SK-N-SH (cell line): ENCODE results near the gene UCK2. TPM values are rescaled to one million over a fixed set of nuclear protein-coding genes. Genes with fewer than 3 reads are reported as not detected.

Experiments
- CTCF ChIA-PET: fragments of 300-600, 350-600 bp; formaldehyde crosslinking; extraction: SDS; loops from one replicate; lab custom pipeline; 2021; lab: Yijun Ruan, JAX
- POLR2A ChIA-PET: fragments of 350-600 bp; sonication (Branson Sonifier 250); formaldehyde crosslinking; extraction: SDS; loops from one replicate; lab custom pipeline; 2020; ENCODE audit warnings: antibody characterized with exemption, inconsistent platforms; lab: Yijun Ruan, JAX
- DNase-seq: peaks from one replicate; pipeline ENCODE4 v3.0.0; 2012
- H2AFZ ChIP-seq: fragments of 200-600 bp; sonication (generic); 2 replicates; pipeline ENCODE4 v1.8.1; 2016; ENCODE audit warnings: antibody characterized with exemption, mild to moderate bottlenecking, low read depth
- H3F3A ChIP-seq: fragments of 200-600 bp; sonication (generic); replicated peaks from 2 replicates; pipeline ENCODE3; 2016; ENCODE audit warnings: antibody characterized with exemption, mild to moderate bottlenecking; ENCODE audit not compliant: insufficient read depth
- H3K27ac ChIP-seq, 2 experiments: fragments of 200-500 bp in 1 of 2; fragments of 200-600 bp in 1 of 2; sonication (Bioruptor generic) in 1 of 2; sonication (generic), shearing (Covaris generic) in 1 of 2; 2 replicates each; pipeline versions ENCODE4 v1.5.1 to v1.6.1; 2014 to 2016; ENCODE audit warnings: low read depth in 2 of 2, inconsistent platforms in 1 of 2, low read length in 1 of 2, mild to moderate bottlenecking in 1 of 2, mixed read lengths in 1 of 2
- H3K27me3 ChIP-seq: fragments of 200-600 bp; sonication (generic), shearing (Covaris generic); 2 replicates; pipeline ENCODE4 v1.6.1; 2016; ENCODE audit warnings: mixed run types; ENCODE audit not compliant: insufficient read depth
- H3K36me3 ChIP-seq, 2 experiments: fragments of 200-500 bp in 1 of 2; fragments of 200-600 bp in 1 of 2; sonication (Bioruptor generic) in 1 of 2; sonication (generic) in 1 of 2; replicated peaks in 1 of 2; 2 replicates each; pipeline versions ENCODE3 to v1.5.1; 2014 to 2016; ENCODE audit warnings: low read length in 1 of 2, mild to moderate bottlenecking in 1 of 2; ENCODE audit not compliant: insufficient read depth in 2 of 2, control insufficient read depth in 1 of 2
- H3K4me1 ChIP-seq, 2 experiments: fragments of 200-500 bp in 1 of 2; fragments of 200-600 bp in 1 of 2; sonication (Bioruptor generic) in 1 of 2; sonication (generic), shearing (Covaris generic) in 1 of 2; 2 replicates each; pipeline versions ENCODE4 v1.5.1 to v1.6.1; 2014 to 2016; ENCODE audit warnings: low read depth in 1 of 2, low read length in 1 of 2, mixed run types in 1 of 2; ENCODE audit not compliant: insufficient read depth in 2 of 2, control insufficient read depth in 1 of 2
- H3K4me2 ChIP-seq: fragments of 200-600 bp; sonication (generic), shearing (Covaris generic); 2 replicates; pipeline ENCODE4 v1.6.1; 2017; ENCODE audit warnings: mixed run types
- H3K4me3 ChIP-seq, 2 experiments: fragments of 200-500 bp in 1 of 2; fragments of 200-600 bp in 1 of 2; sonication (Bioruptor generic) in 1 of 2; sonication (generic), shearing (Covaris generic) in 1 of 2; 2 replicates each; pipeline versions ENCODE4 v1.5.1 to v1.8.1; 2014 to 2016; ENCODE audit warnings: low read depth in 2 of 2, inconsistent platforms in 1 of 2, low read length in 1 of 2, mild to moderate bottlenecking in 1 of 2, mixed read lengths in 1 of 2, moderate library complexity in 1 of 2
- H3K79me2 ChIP-seq: fragments of 200-600 bp; sonication (generic); 2 replicates; pipeline ENCODE4 v1.8.1; 2017; ENCODE audit warnings: mild to moderate bottlenecking; ENCODE audit not compliant: insufficient read depth
- H3K9ac ChIP-seq: fragments of 200-600 bp; sonication (generic); 2 replicates; pipeline ENCODE4 v1.6.1; 2017; ENCODE audit warnings: mixed run types
- H3K9me2 ChIP-seq: fragments of 200-600 bp; sonication (generic); 2 replicates; pipeline ENCODE4 v1.6.1; 2017; ENCODE audit warnings: mixed run types
- H3K9me3 ChIP-seq: fragments of 200-600 bp; sonication (generic); 2 replicates; pipeline ENCODE4 v1.6.1; 2017; ENCODE audit warnings: mixed run types, mild to moderate bottlenecking, moderate library complexity
- H4K20me1 ChIP-seq: fragments of 200-600 bp; sonication (generic); 2 replicates; pipeline ENCODE4 v1.6.1; 2017; ENCODE audit warnings: mild to moderate bottlenecking, mixed run types; ENCODE audit not compliant: insufficient read depth
- CTCF ChIP-seq: fragments of 200-600 bp; sonication (generic); IDR thresholded peaks from 2 replicates; pipeline ENCODE4 v1.6.1; 2017; ENCODE audit warnings: antibody characterized with exemption, mild to moderate bottlenecking, moderate library complexity
- FOXJ3 ChIP-seq: sonication (generic); formaldehyde crosslinking; IDR thresholded peaks from 2 replicates; pipeline ENCODE4 v1.5.1; 2020; ENCODE audit warnings: mild to moderate bottlenecking, missing genetic modification reagents
- FOXM1 ChIP-seq: IDR thresholded peaks from 2 replicates; pipeline ENCODE4 v1.4.0; 2012; ENCODE audit warnings: low read depth, mild to moderate bottlenecking
- JUND ChIP-seq: IDR thresholded peaks from 2 replicates; pipeline ENCODE4 v1.4.0; 2012
- POLR2AphosphoS5 ChIP-seq: IDR thresholded peaks from 2 replicates; pipeline ENCODE4 v1.6.1; 2012; ENCODE audit warnings: low read depth, low read length
- RAD21 ChIP-seq: IDR thresholded peaks from 2 replicates; pipeline ENCODE4 v1.6.1; 2012; ENCODE audit warnings: mild to moderate bottlenecking, low read length
- RCOR1 ChIP-seq: fragments of 150-350 bp; IDR thresholded peaks from 2 replicates; pipeline ENCODE4 v1.6.1; 2017; ENCODE audit warnings: antibody characterized with exemption, low read length
- REST ChIP-seq: IDR thresholded peaks from 2 replicates; pipeline ENCODE4 v1.6.1; 2012; ENCODE audit warnings: mild to moderate bottlenecking, low read depth, low read length, moderate library complexity
- RFX5 ChIP-seq: IDR thresholded peaks from 2 replicates; pipeline ENCODE4 v1.6.1; 2012; ENCODE audit warnings: mild to moderate bottlenecking, improper control_type of control experiment, low read length
- RXRA ChIP-seq: IDR thresholded peaks from 2 replicates; pipeline ENCODE4 v1.4.0; 2012; ENCODE audit warnings: low read depth, mild to moderate bottlenecking, borderline replicate concordance
- SMC3 ChIP-seq: IDR thresholded peaks from 2 replicates; pipeline ENCODE4 v1.6.1; 2012; ENCODE audit warnings: low read depth, low read length, improper control_type of control experiment
- TCF12 ChIP-seq: IDR thresholded peaks from 2 replicates; pipeline ENCODE4 v1.4.0; 2012
- ZBTB33 ChIP-seq: IDR thresholded peaks from 2 replicates; pipeline ENCODE4 v1.4.0; 2012; ENCODE audit warnings: low read depth, borderline replicate concordance
- WGBS: methylation state at CpG from one replicate; pipeline ENCODE4 v1.1.6; 2017; ENCODE audit warnings: low lambda C conversion rate; 5-methylcytosine and 5-hydroxymethylcytosine counted together
- polyA plus RNA-seq, 3 experiments: library from polyadenylated mRNA; depleted of rRNA; stranded (reverse); fragments of >200 nt; gene quantifications; 2 replicates each; pipeline ENCODE4 v1.2.3, GENCODE V29; 2012
- TF ChIP-seq, protein P1 (sequence below): IDR thresholded peaks from 2 replicates; pipeline ENCODE4 v1.4.0; 2012; ENCODE audit warnings: low read depth, borderline replicate concordance

UCK2 gene
- polyA plus RNA-seq, 1 of the 3 experiments (the other 2 are of a cell fraction) = 53.7 TPM

GRCh38 chr1:165871311-165872067 lies 44.1 kb downstream of the UCK2 start:
- Histone ChIP-seq H3K9ac (no peak overlapping the region), H2AFZ (no peak overlapping the region), H3K36me3 (no peaks in the 10 kb centered on the region), H3K9me3 (no peaks in the 10 kb centered on the region), H3K9me2 (no peaks in the 10 kb centered on the region), H4K20me1 (no peaks in the 10 kb centered on the region; the same call in 1 of the 2 replicates), H3K79me2 (peaks cover 85% of the 10 kb centered on the region), H3F3A (no peaks in the 10 kb centered on the region), H3K4me1 (no peaks in the 10 kb centered on the region), H3K27ac (no peak overlapping the region), H3K4me3 (no peak overlapping the region), H3K27me3 (no peaks in the 10 kb centered on the region), H3K4me2 (no peak overlapping the region)
- ChIA-PET POLR2A (no interaction called here), CTCF (interaction anchor here (0.6 to 2.0 kb wide), 8 partner anchors 10 to 267 kb away, joined by 3 to 5 read pairs (median 4); no protein-coding TSS in a partner anchor)
- 79% methylated on average over 4 of the region's 4 CpGs for WGBS
- no peak for DNase-seq
- TF ChIP-seq CTCF (peak; percentile 43), REST (no peak), FOXM1 (no peak), RAD21 (peak; percentile 40; the same call in 1 of the 2 replicates), SMC3 (peak; percentile 25)

- no peak for DNase-seq
- Histone ChIP-seq H3K9me3 (no peaks in the 10 kb centered on the region), H3K9me2 (no peaks in the 10 kb centered on the region), H4K20me1 (no peaks in the 10 kb centered on the region; the same call in 1 of the 2 replicates), H3K4me1 (no peaks in the 10 kb centered on the region), H2AFZ (no peak overlapping the region), H3K36me3 (no peaks in the 10 kb centered on the region), H3K9ac (no peak overlapping the region), H3K27me3 (no peaks in the 10 kb centered on the region), H3K4me2 (no peak overlapping the region), H3K79me2 (peaks cover 86% of the 10 kb centered on the region), H3F3A (no peaks in the 10 kb centered on the region), H3K4me3 (no peak overlapping the region), H3K27ac (no peak overlapping the region)
- CTCF ChIA-PET = interaction anchor here (0.7 kb wide), 2 partner anchors 30 to 45 kb away, joined by 3 read pairs; no protein-coding TSS in a partner anchor
- 95% methylated on average over 5 of the region's 5 CpGs for WGBS
- POLR2A ChIA-PET = no interaction called here
- TF ChIP-seq RXRA (no peak), RFX5 (no peak), ZBTB33 (no peak), FOXJ3 (no peak), POLR2AphosphoS5 (no peak), JUND (no peak), FOXM1 (no peak), TCF12 (no peak), RCOR1 (no peak), REST (no peak)
- TF ChIP-seq, protein P1, sequence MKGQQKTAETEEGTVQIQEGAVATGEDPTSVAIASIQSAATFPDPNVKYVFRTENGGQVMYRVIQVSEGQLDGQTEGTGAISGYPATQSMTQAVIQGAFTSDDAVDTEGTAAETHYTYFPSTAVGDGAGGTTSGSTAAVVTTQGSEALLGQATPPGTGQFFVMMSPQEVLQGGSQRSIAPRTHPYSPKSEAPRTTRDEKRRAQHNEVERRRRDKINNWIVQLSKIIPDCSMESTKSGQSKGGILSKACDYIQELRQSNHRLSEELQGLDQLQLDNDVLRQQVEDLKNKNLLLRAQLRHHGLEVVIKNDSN = no peak
Observed at GRCh38 chr1:165873481-165873880, 46.1 kb downstream of the UCK2 start.
